IMR-90 (cell line): Measurements from ENCODE around the gene MYBL2. TPM values are rescaled to one million over a fixed set of nuclear protein-coding genes. Genes with fewer than 3 reads are reported as not detected.

ENCODE experiments used
- ATAC-seq: fragments of 200-7000 bp; cut with Tn5 transposase; 2 replicates; pipeline ENCODE4 v1.9.1; 2020; ENCODE audit warnings: low read depth, mild to moderate bottlenecking, moderate library complexity
- BruUV-seq: library from RNA; stranded (reverse); fragments of 400-500 nt; replicated peaks from 2 replicates; lab custom pipeline; 2021; lab: Mats Ljungman, UMichigan
- CTCF ChIA-PET: fragments of 300-600 bp; formaldehyde crosslinking; extraction: SDS; loops from one replicate; lab custom pipeline; 2021; ENCODE audit warnings: antibody characterized with exemption; lab: Yijun Ruan, JAX
- POLR2A ChIA-PET: fragments of 300-600 bp; sonication (Branson Sonifier 250); formaldehyde crosslinking; loops from one replicate; lab custom pipeline; 2022; ENCODE audit warnings: antibody characterized with exemption; ENCODE audit not compliant: unreplicated experiment; lab: Charles Lee
- DNase-seq: peaks from one replicate; pipeline ENCODE4 v3.0.0; 2013
- H2AFZ ChIP-seq: replicated peaks from 2 replicates; pipeline ENCODE3; 2013; ENCODE audit warnings: low read length, mild to moderate bottlenecking; ENCODE audit not compliant: poor library complexity
- H2AK5ac ChIP-seq: 2 replicates; pipeline ENCODE4 v1.6.1; 2013; ENCODE audit warnings: low read depth, low read length, inconsistent platforms
- H2AK9ac ChIP-seq: replicated peaks from 2 replicates; pipeline ENCODE3; 2013; ENCODE audit warnings: mild to moderate bottlenecking, low read depth, low read length, moderate library complexity; ENCODE audit not compliant: poor library complexity
- H2BK120ac ChIP-seq: 2 replicates; pipeline ENCODE4 v1.6.1; 2013; ENCODE audit warnings: low read depth, low read length, inconsistent platforms
- H2BK15ac ChIP-seq: 3 replicates; pipeline ENCODE4 v1.6.1; 2013; ENCODE audit warnings: low read depth, low read length, inconsistent platforms
- H2BK20ac ChIP-seq: 2 replicates; pipeline ENCODE4 v1.6.1; 2013; ENCODE audit warnings: low read depth, mild to moderate bottlenecking, inconsistent platforms, low read length, moderate library complexity
- H2BK5ac ChIP-seq: 2 replicates; pipeline ENCODE4 v1.6.1; 2013; ENCODE audit warnings: mild to moderate bottlenecking, low read depth, low read length, inconsistent platforms; ENCODE audit not compliant: poor library complexity, severe bottlenecking
- H3K14ac ChIP-seq: replicated peaks from 2 replicates; pipeline ENCODE4 v1.6.1; 2013; ENCODE audit warnings: low read depth, low read length, inconsistent platforms
- H3K18ac ChIP-seq: 2 replicates; pipeline ENCODE4 v1.6.1; 2013; ENCODE audit warnings: low read depth, low read length, control low read depth
- H3K23ac ChIP-seq: 2 replicates; pipeline ENCODE4 v1.6.1; 2013; ENCODE audit warnings: low read depth, low read length, inconsistent platforms
- H3K27ac ChIP-seq: 2 replicates; pipeline ENCODE4 v1.5.1; 2013; ENCODE audit warnings: mild to moderate bottlenecking, control low read depth, low read length; ENCODE audit not compliant: insufficient read depth
- H3K27me3 ChIP-seq: 2 replicates; pipeline ENCODE4 v1.6.1; 2013; ENCODE audit warnings: low read length; ENCODE audit not compliant: control insufficient read depth, insufficient read depth
- H3K36me3 ChIP-seq: 2 replicates; pipeline ENCODE4 v1.6.1; 2013; ENCODE audit warnings: low read length, mixed read lengths; ENCODE audit not compliant: control insufficient read depth, insufficient read depth
- H3K4ac ChIP-seq: 2 replicates; pipeline ENCODE4 v1.6.1; 2013; ENCODE audit warnings: low read depth, low read length, inconsistent platforms
- H3K4me1 ChIP-seq: 2 replicates; pipeline ENCODE4 v1.6.1; 2013; ENCODE audit warnings: low read length, mixed read lengths; ENCODE audit not compliant: control insufficient read depth, insufficient read depth
- H3K4me2 ChIP-seq: 2 replicates; pipeline ENCODE4 v1.6.1; 2013; ENCODE audit warnings: low read depth, mild to moderate bottlenecking, control low read depth, low read length, moderate library complexity
- H3K4me3 ChIP-seq: 2 replicates; pipeline ENCODE4 v1.5.1; 2013; ENCODE audit warnings: low read depth, mild to moderate bottlenecking, control low read depth, low read length, moderate library complexity; ENCODE audit not compliant: insufficient read depth
- H3K56ac ChIP-seq: 2 replicates; pipeline ENCODE4 v1.6.1; 2013; ENCODE audit warnings: low read length, inconsistent platforms; ENCODE audit not compliant: insufficient read depth; ENCODE audit errors: extremely low read depth
- H3K79me1 ChIP-seq, 2 experiments: 2 replicates each; pipeline ENCODE4 v1.6.1; 2013; ENCODE audit warnings: low read length in 2 of 2, inconsistent platforms in 1 of 2, low read depth in 1 of 2
- H3K9ac ChIP-seq: 2 replicates; pipeline ENCODE4 v1.6.1; 2013; ENCODE audit warnings: low read depth, low read length, control low read depth
- H3K9me1 ChIP-seq: 2 replicates; pipeline ENCODE4 v1.6.1; 2013; ENCODE audit warnings: low read length, inconsistent platforms; ENCODE audit not compliant: insufficient read depth
- H3K9me3 ChIP-seq: 2 replicates; pipeline ENCODE4 v1.6.1; 2013; ENCODE audit warnings: low read length; ENCODE audit not compliant: control insufficient read depth, insufficient read depth
- H4K20me1 ChIP-seq: 2 replicates; pipeline ENCODE4 v1.6.1; 2013; ENCODE audit warnings: low read length, inconsistent platforms; ENCODE audit not compliant: insufficient read depth
- H4K5ac ChIP-seq: 2 replicates; pipeline ENCODE4 v1.6.1; 2013; ENCODE audit warnings: mild to moderate bottlenecking, low read depth, low read length, control low read depth
- H4K8ac ChIP-seq, 2 experiments: 2 replicates each; pipeline ENCODE4 v1.6.1; 2013; ENCODE audit warnings: low read depth in 2 of 2, low read length in 2 of 2, control low read depth in 1 of 2, inconsistent platforms in 1 of 2
- H4K91ac ChIP-seq: 2 replicates; pipeline ENCODE4 v1.6.1; 2013; ENCODE audit warnings: low read depth, low read length, inconsistent platforms; ENCODE audit not compliant: insufficient read depth
- BHLHE40 ChIP-seq: fragments of 150-350 bp; IDR thresholded peaks from 2 replicates; pipeline ENCODE4 v1.6.1; 2016; ENCODE audit warnings: mild to moderate bottlenecking, low read depth, low read length
- CEBPB ChIP-seq: IDR thresholded peaks from 2 replicates; pipeline ENCODE4 v1.6.1; 2012; ENCODE audit warnings: low read depth, low read length, improper control_type of control experiment
- CHD1 ChIP-seq: IDR thresholded peaks from 2 replicates; pipeline ENCODE4 v1.6.1; 2012; ENCODE audit warnings: low read depth, low read length, improper control_type of control experiment
- CTCF ChIP-seq: conservative IDR thresholded peaks from 2 replicates; pipeline ENCODE4 v1.5.1; 2012; ENCODE audit warnings: mild to moderate bottlenecking, low read depth, low read length, improper control_type of control experiment
- ELK1 ChIP-seq: fragments of 150-350 bp; IDR thresholded peaks from 2 replicates; pipeline ENCODE4 v1.6.1; 2016; ENCODE audit warnings: low read depth, mild to moderate bottlenecking, low read length, moderate library complexity, borderline replicate concordance
- FOS ChIP-seq: fragments of 150-350 bp; IDR thresholded peaks from 2 replicates; pipeline ENCODE4 v1.6.1; 2016; ENCODE audit warnings: low read depth, low read length
- MAFK ChIP-seq: IDR thresholded peaks from 2 replicates; pipeline ENCODE4 v1.6.1; 2012; ENCODE audit warnings: low read depth, low read length, improper control_type of control experiment
- MAZ ChIP-seq: IDR thresholded peaks from 2 replicates; pipeline ENCODE4 v1.6.1; 2012; ENCODE audit warnings: low read depth, mild to moderate bottlenecking, low read length, improper control_type of control experiment, moderate library complexity, borderline replicate concordance
- MXI1 ChIP-seq: IDR thresholded peaks from 2 replicates; pipeline ENCODE4 v1.6.1; 2012; ENCODE audit warnings: low read depth, mild to moderate bottlenecking, low read length, moderate library complexity, borderline replicate concordance
- NFE2L2 ChIP-seq: fragments of 150-350 bp; IDR thresholded peaks from 2 replicates; pipeline ENCODE4 v1.6.1; 2016; ENCODE audit warnings: low read depth, mild to moderate bottlenecking, low read length
- POLR2A ChIP-seq: IDR thresholded peaks from 2 replicates; pipeline ENCODE4 v1.6.1; 2012; ENCODE audit warnings: mild to moderate bottlenecking, low read depth, low read length
- RAD21 ChIP-seq: IDR thresholded peaks from 2 replicates; pipeline ENCODE4 v1.6.1; 2012; ENCODE audit warnings: low read length, improper control_type of control experiment
- RCOR1 ChIP-seq: IDR thresholded peaks from 2 replicates; pipeline ENCODE4 v1.6.1; 2012; ENCODE audit warnings: mild to moderate bottlenecking, low read length, improper control_type of control experiment; ENCODE audit not compliant: insufficient replicate concordance
- RFX5 ChIP-seq: IDR thresholded peaks from 2 replicates; pipeline ENCODE4 v1.8.0; 2012; ENCODE audit warnings: low read depth, mild to moderate bottlenecking, low read length, moderate library complexity
- SMC3 ChIP-seq: fragments of 150-350 bp; IDR thresholded peaks from 2 replicates; pipeline ENCODE4 v1.6.1; 2016; ENCODE audit warnings: low read depth, mild to moderate bottlenecking, antibody characterized with exemption, low read length, moderate library complexity
- WGBS, 2 experiments: methylation state at CpG; one replicate each; pipeline versions ENCODE4 v1.1.5 to v1.1.7; 2013; ENCODE audit warnings: missing lambda C conversion rate in 2 of 2; ENCODE audit not compliant: insufficient read length in 1 of 2; ENCODE audit errors: extremely low coverage in 2 of 2; 5-methylcytosine and 5-hydroxymethylcytosine counted together
- dilution Hi-C: fragments of 300-500 bp; cut with HindIII; formaldehyde crosslinking; loops from one replicate; pipeline ENCODE4 v1.14.3; 2018; ENCODE audit warnings: low sequenced_read_pairs; ENCODE audit not compliant: unreplicated experiment
- in situ Hi-C: fragments of 300-500 bp; cut with MboI; formaldehyde crosslinking; loops from 3 replicates; pipeline ENCODE4 v1.14.3; 2019; ENCODE audit warnings: low sequenced_read_pairs, inconsistent platforms, mixed read lengths
- intact Hi-C: fragments of 100-400 bp; cut with micrococcal nuclease; formaldehyde crosslinking; loops from 2 replicates; pipeline ENCODE4 v1.10.0; 2022
- polyA plus RNA-seq, 3 experiments: library from polyadenylated mRNA; depleted of rRNA; stranded (reverse); fragments of >200 nt; gene quantifications; 2 replicates each; pipeline ENCODE4 v1.2.3, GENCODE V29; 2012; ENCODE audit warnings: low replicate concordance in 1 of 3
- total RNA-seq: library from RNA; depleted of rRNA; stranded (reverse); fragments of >200 nt; gene quantifications from 2 replicates; pipeline ENCODE4 v1.2.3, GENCODE V29; 2012
- TF ChIP-seq, protein P1 (sequence below): fragments of 150-350 bp; IDR thresholded peaks from 2 replicates; pipeline ENCODE4 v1.6.1; 2017; ENCODE audit warnings: mild to moderate bottlenecking, antibody characterized with exemption, low read length, low read depth

MYBL2 gene
- total and polyA plus RNA-seq, 2 of the 4 experiments (the other 2 are of a cell fraction): 12.4 to 23.1 TPM

GRCh38 chr20:43765916-43766315, 99.0 kb downstream of the MYBL2 start:
- Histone ChIP-seq H3K23ac (no peak overlapping the region), H2AFZ (no peak overlapping the region), H2AK9ac (no peak overlapping the region), H3K36me3 (no peaks in the 10 kb centered on the region), H3K9me3 (no peaks in the 10 kb centered on the region), H2BK5ac (no peak overlapping the region), H3K4me2 (no peak overlapping the region), H3K18ac (no peak overlapping the region), H2BK120ac (no peak overlapping the region), H3K27ac (no peak overlapping the region), H4K5ac (no peak overlapping the region), H3K79me1 (no peaks in the 10 kb centered on the region), H3K4me3 (no peak overlapping the region), H4K20me1 (no peaks in the 10 kb centered on the region), H3K14ac (no peak overlapping the region), H3K9me1 (peaks cover 7% of the 10 kb centered on the region; the same call in 1 of the 2 replicates), H3K27me3 (peaks cover 5% of the 10 kb centered on the region; the same call in 1 of the 2 replicates), H3K56ac (no peak overlapping the region), H2BK20ac (no peak overlapping the region), H3K4me1 (no peaks in the 10 kb centered on the region), H3K9ac (no peak overlapping the region), H4K91ac (no peak overlapping the region), H2BK15ac (no peak overlapping the region), H4K8ac (no peak overlapping the region), H2AK5ac (no peak overlapping the region), H3K4ac (no peak overlapping the region)
- DNase-seq: no peak
- BruUV-seq: no TSS peak
- ChIA-PET CTCF (interaction anchor here (0.9 to 1.0 kb wide), 2 partner anchors 16 to 317 kb away, joined by 3 to 5 read pairs; no protein-coding TSS in a partner anchor), POLR2A (no interaction called here)
- TF ChIP-seq RCOR1 (no peak), POLR2A (no peak), RFX5 (no peak), MXI1 (no peak), SMC3 (no peak), MAFK (no peak), BHLHE40 (no peak), FOS (no peak), CHD1 (no peak), CEBPB (no peak), MAZ (no peak), NFE2L2 (no peak), RAD21 (no peak), ELK1 (no peak), CTCF (no peak)
- TF ChIP-seq, protein P1, sequence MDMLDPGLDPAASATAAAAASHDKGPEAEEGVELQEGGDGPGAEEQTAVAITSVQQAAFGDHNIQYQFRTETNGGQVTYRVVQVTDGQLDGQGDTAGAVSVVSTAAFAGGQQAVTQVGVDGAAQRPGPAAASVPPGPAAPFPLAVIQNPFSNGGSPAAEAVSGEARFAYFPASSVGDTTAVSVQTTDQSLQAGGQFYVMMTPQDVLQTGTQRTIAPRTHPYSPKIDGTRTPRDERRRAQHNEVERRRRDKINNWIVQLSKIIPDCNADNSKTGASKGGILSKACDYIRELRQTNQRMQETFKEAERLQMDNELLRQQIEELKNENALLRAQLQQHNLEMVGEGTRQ: no peak
- WGBS, 2 experiments: 42% methylated on average over 3 of the region's 7 CpGs; no CpG with 5 or more reads in 1 of the 2 experiments
- dilution Hi-C loops: no loop called here
- intact Hi-C loops: no loop called here
- in situ Hi-C loops: no loop called here
- no peak for ATAC-seq
